GM12878 (cell line): Measurements from ENCODE around the gene C6orf52. TPM values are rescaled to one million over a fixed set of nuclear protein-coding genes. Genes with fewer than 3 reads are reported as not detected.

ENCODE experiments used
- ATAC-seq: fragments of 200-7000 bp; cut with Tn5 transposase; 3 replicates; pipeline ENCODE4 v1.9.1; 2020; ENCODE audit warnings: mild to moderate bottlenecking, moderate library complexity
- BruUV-seq: library from RNA; stranded (reverse); fragments of 400-500 nt; replicated peaks from 2 replicates; lab custom pipeline; 2021; lab: Mats Ljungman, UMichigan
- CTCF ChIA-PET: fragments of 300-600 bp; sonication (Branson Sonifier 250); formaldehyde crosslinking; extraction: SDS; loops from one replicate; lab custom pipeline; 2021; ENCODE audit warnings: inconsistent platforms; lab: Yijun Ruan, JAX
- POLR2A ChIA-PET: fragments of 350-600 bp; formaldehyde crosslinking; extraction: SDS; loops from one replicate; lab custom pipeline; 2021; ENCODE audit warnings: inconsistent platforms; lab: Charles Lee
- RAD21 ChIA-PET: fragments of 300-600 bp; sonication (Branson Sonifier 250); formaldehyde crosslinking; loops from one replicate; lab custom pipeline; 2023; ENCODE audit warnings: antibody characterized with exemption; ENCODE audit not compliant: unreplicated experiment; lab: Charles Lee
- SMC1A ChIA-PET: fragments of 300-600 bp; sonication (Branson Sonifier 250); formaldehyde crosslinking; loops from one replicate; lab custom pipeline; 2023; ENCODE audit not compliant: unreplicated experiment, uncharacterized antibody; lab: Charles Lee
- DNase-seq: peaks from one replicate; pipeline ENCODE4 v3.0.0-alpha.2; 2011; ENCODE audit warnings: low read depth, low spot score
- FAIRE-seq: peaks from 3 replicates; lab custom pipeline; 2011; peaks lifted over from hg19 to GRCh38; lab: Jason Lieb, UNC
- H2AFZ ChIP-seq: 2 replicates; pipeline ENCODE4 v1.6.0; 2011; ENCODE audit warnings: low read depth, low read length, control low read depth; ENCODE audit not compliant: control insufficient read depth
- H3K27ac ChIP-seq: 2 replicates; pipeline ENCODE4 v1.5.1; 2011; ENCODE audit warnings: control low read depth; ENCODE audit not compliant: control insufficient read depth, insufficient read depth
- H3K27me3 ChIP-seq, 2 experiments: replicated peaks in 1 of 2; 2 replicates each; pipeline versions ENCODE4 v1.6.0 to v1.6.1; 2011; ENCODE audit warnings: low read length in 1 of 2; ENCODE audit not compliant: control insufficient read depth in 2 of 2, insufficient read depth in 2 of 2
- H3K36me3 ChIP-seq, 2 experiments: 2 replicates each; pipeline ENCODE4 v1.5.1; 2011; ENCODE audit warnings: low read length in 1 of 2; ENCODE audit not compliant: control insufficient read depth in 2 of 2, insufficient read depth in 2 of 2
- H3K4me1 ChIP-seq: 2 replicates; pipeline ENCODE4 v1.6.1; 2011; ENCODE audit warnings: mild to moderate bottlenecking, low read length, moderate library complexity, mixed read lengths; ENCODE audit not compliant: control insufficient read depth, insufficient read depth
- H3K4me2 ChIP-seq: 2 replicates; pipeline ENCODE4 v1.6.0; 2011; ENCODE audit warnings: control low read depth; ENCODE audit not compliant: control insufficient read depth, insufficient read depth
- H3K4me3 ChIP-seq: fragments of 200-600 bp; sonication (generic); 2 replicates; pipeline ENCODE4 v1.5.1; 2016
- H3K79me2 ChIP-seq: 2 replicates; pipeline ENCODE4 v1.6.0; 2011; ENCODE audit warnings: low read length; ENCODE audit not compliant: control insufficient read depth, insufficient read depth
- H3K9ac ChIP-seq: 2 replicates; pipeline ENCODE4 v1.8.0; 2011; ENCODE audit warnings: low read length, control low read depth, mixed read lengths; ENCODE audit not compliant: control insufficient read depth, insufficient read depth
- H3K9me3 ChIP-seq: replicated peaks from 3 replicates; pipeline ENCODE4 v1.5.1; 2011; ENCODE audit warnings: mild to moderate bottlenecking, low read length; ENCODE audit not compliant: control insufficient read depth, insufficient read depth
- H4K20me1 ChIP-seq: 2 replicates; pipeline ENCODE4 v1.6.0; 2011; ENCODE audit not compliant: control insufficient read depth, insufficient read depth
- GABPA ChIP-seq: IDR thresholded peaks from 2 replicates; pipeline ENCODE4 v1.6.1; 2014; ENCODE audit warnings: antibody characterized with exemption, low read depth, mild to moderate bottlenecking, inconsistent platforms
- IKZF1 ChIP-seq: fragments of 450-650 bp; conservative IDR thresholded peaks from 2 replicates; pipeline ENCODE4 v1.6.1; 2017; ENCODE audit warnings: antibody characterized with exemption, mild to moderate bottlenecking
- IKZF2 ChIP-seq, 2 experiments: fragments of 450-650 bp; IDR thresholded peaks; 2 replicates each; pipeline ENCODE4 v1.6.1; 2017; ENCODE audit warnings: mild to moderate bottlenecking in 2 of 2, moderate library complexity in 2 of 2
- MEF2B ChIP-seq: fragments of 450-650 bp; IDR thresholded peaks from 2 replicates; pipeline ENCODE4 v1.6.1; 2018; ENCODE audit warnings: mild to moderate bottlenecking, moderate library complexity; ENCODE audit not compliant: partially characterized antibody, poor library complexity, severe bottlenecking
- MTA2 ChIP-seq: fragments of 450-650 bp; IDR thresholded peaks from 2 replicates; pipeline ENCODE4 v1.6.1; 2016; ENCODE audit warnings: low read depth, mild to moderate bottlenecking, moderate library complexity
- MXI1 ChIP-seq: fragments of 150-350 bp; IDR thresholded peaks from 2 replicates; pipeline ENCODE4 v1.6.1; 2011; ENCODE audit warnings: low read depth, mild to moderate bottlenecking, inconsistent platforms, low read length, improper control_type of control experiment
- NBN ChIP-seq: fragments of 450-650 bp; IDR thresholded peaks from 2 replicates; pipeline ENCODE4 v1.6.1; 2016
- NR2F1 ChIP-seq: fragments of 450-650 bp; conservative IDR thresholded peaks from 2 replicates; pipeline ENCODE4 v1.6.1; 2017; ENCODE audit warnings: mild to moderate bottlenecking
- RELA ChIP-seq: fragments of 450-650 bp; IDR thresholded peaks from 2 replicates; pipeline ENCODE4 v1.8.0; 2014; ENCODE audit warnings: borderline replicate concordance; ENCODE audit not compliant: partially characterized antibody
- RUNX3 ChIP-seq: IDR thresholded peaks from 2 replicates; pipeline ENCODE4 v1.6.1; 2012; ENCODE audit warnings: low read length, inconsistent platforms
- SPI1 ChIP-seq: IDR thresholded peaks from 2 replicates; pipeline ENCODE4 v1.6.1; 2011; ENCODE audit warnings: low read depth, mild to moderate bottlenecking, low read length, moderate library complexity, borderline replicate concordance; ENCODE audit not compliant: insufficient read depth
- ZNF274 ChIP-seq: IDR thresholded peaks from one replicate; pipeline ENCODE4 v1.8.0; 2011; ENCODE audit not compliant: insufficient read length, insufficient read depth
- WGBS: methylation state at CpG from one replicate; pipeline ENCODE4 v1.1.6; 2016; ENCODE audit warnings: low lambda C conversion rate; ENCODE audit not compliant: insufficient replicate concordance, insufficient coverage; ENCODE audit errors: missing lambda C conversion rate; 5-methylcytosine and 5-hydroxymethylcytosine counted together
- in situ Hi-C: fragments of 300-500 bp; cut with MboI; formaldehyde crosslinking; loops from 9 replicates; pipeline ENCODE4 v1.14.3; 2018; ENCODE audit warnings: mixed read lengths
- intact Hi-C: fragments of 100-400 bp; cut with micrococcal nuclease; formaldehyde crosslinking; loops from one replicate; pipeline ENCODE4 v1.14.2; 2022; ENCODE audit not compliant: unreplicated experiment
- polyA plus RNA-seq, 11 experiments: library from polyadenylated mRNA; depleted of rRNA in 4 of 11; unstranded in 6 of 11; stranded (reverse) in 5 of 11; fragments of >200 nt; fragmentation: Nextera tagmentation in 4 of 11; fragmentation: Illumina TruSeq in 1 of 11; extraction: Ambion mirVana in 4 of 11; extraction: Trizol in 1 of 11; gene quantifications; 1 replicate in 1 of 11; 2 replicates in 10 of 11; pipeline versions ENCODE4 v1.2.1 to v1.2.3, GENCODE V29; 2011 to 2016; ENCODE audit warnings: inconsistent platforms in 2 of 11, missing spikeins in 2 of 11, low read depth in 1 of 11
- total RNA-seq, 4 experiments: library from RNA; depleted of rRNA in 3 of 4; stranded (reverse); fragments of >200 nt in 3 of 4; fragmentation: Illumina TruSeq in 1 of 4; extraction: Trizol in 1 of 4; gene quantifications; 2 replicates each; pipeline versions ENCODE4 v1.2.1 to v1.2.3, GENCODE V29; 2013 to 2021
- TF ChIP-seq, protein P1 (sequence below): IDR thresholded peaks from 2 replicates; pipeline ENCODE4 v1.6.1; 2012; ENCODE audit warnings: low read length, inconsistent platforms

C6orf52 gene
- total and polyA plus RNA-seq, 10 of the 15 experiments (the other 5 are each of a cell fraction or from before 2014, with no cell fraction given), result 2.7 to 15.1 (median 4.9) TPM

DNA sequence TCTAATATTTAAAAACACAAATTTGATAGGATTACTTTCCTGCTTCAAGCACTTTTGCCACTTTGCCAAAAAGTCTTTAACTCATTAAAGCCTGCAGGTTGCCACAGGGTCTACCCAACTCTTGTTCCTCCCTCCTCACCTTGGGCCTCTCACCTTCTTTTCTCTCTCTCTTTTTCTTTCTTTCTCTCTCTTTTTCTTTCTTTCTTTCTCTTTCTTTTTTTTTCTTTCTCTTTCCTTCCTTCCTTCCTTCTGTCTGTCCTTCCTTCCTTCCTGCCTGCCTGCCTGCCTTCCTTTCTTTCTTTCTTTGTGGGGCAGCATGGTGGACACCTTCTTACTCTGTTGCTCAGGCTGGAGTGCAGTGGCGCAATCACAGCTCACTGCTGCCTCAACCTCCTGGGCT, 50.2 kb downstream of the C6orf52 start (continued):
- no peak for TF ChIP-seq MXI1
- TF ChIP-seq, protein P1, sequence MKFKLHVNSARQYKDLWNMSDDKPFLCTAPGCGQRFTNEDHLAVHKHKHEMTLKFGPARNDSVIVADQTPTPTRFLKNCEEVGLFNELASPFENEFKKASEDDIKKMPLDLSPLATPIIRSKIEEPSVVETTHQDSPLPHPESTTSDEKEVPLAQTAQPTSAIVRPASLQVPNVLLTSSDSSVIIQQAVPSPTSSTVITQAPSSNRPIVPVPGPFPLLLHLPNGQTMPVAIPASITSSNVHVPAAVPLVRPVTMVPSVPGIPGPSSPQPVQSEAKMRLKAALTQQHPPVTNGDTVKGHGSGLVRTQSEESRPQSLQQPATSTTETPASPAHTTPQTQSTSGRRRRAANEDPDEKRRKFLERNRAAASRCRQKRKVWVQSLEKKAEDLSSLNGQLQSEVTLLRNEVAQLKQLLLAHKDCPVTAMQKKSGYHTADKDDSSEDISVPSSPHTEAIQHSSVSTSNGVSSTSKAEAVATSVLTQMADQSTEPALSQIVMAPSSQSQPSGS, result no peak
- no peak for TF ChIP-seq RELA
- TF ChIP-seq ZNF274, result no peak

DNA sequence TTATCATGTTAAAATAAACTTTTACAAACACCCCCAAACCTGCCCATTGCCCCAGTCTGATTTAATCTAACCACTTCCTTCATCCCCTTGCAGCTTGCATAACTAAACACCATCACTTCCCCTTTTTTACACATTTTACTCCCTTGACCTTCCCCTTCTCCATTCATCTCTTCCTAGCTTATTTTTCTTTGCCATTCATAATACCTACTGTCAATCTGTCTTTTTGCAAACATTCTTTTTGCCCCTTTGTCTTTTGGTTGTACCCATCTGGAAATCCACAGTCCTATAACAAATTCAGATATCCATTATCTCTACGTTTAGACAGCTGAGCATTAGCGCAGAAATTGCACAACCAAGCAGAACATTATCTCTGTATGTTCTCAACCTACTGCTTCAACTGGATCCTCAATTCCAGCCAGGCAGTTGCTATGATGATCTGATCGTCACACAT, 51.2 kb downstream of the C6orf52 start:
- ATAC-seq (peak; percentile 87), FAIRE-seq (peak; percentile 13), DNase-seq (no peak)
- Histone ChIP-seq H3K27me3 (no peaks in the 10 kb centered on the region), H3K27ac (no peak overlapping the region), H3K79me2 (no peaks in the 10 kb centered on the region), H3K9ac (no peak overlapping the region), H3K36me3 (no peaks in the 10 kb centered on the region), H3K4me2 (0 out of 2 replicates have a peak overlapping the region, but pooled peaks have one; percentile 23), H3K4me1 (no peaks in the 10 kb centered on the region), H3K9me3 (no peaks in the 10 kb centered on the region; the same call in 2 of the 3 replicates), H3K4me3 (no peak overlapping the region), H2AFZ (no peak overlapping the region), H4K20me1 (no peaks in the 10 kb centered on the region)
- 47% methylated on average over 3 of the region's 3 CpGs for WGBS
- RAD21 ChIA-PET, result interaction anchor here (0.5 to 1.0 kb wide), 2 partner anchors 426 to 429 kb away, joined by 3 read pairs; no protein-coding TSS in a partner anchor
- in situ Hi-C loops (no loop called here), intact Hi-C loops (no loop called here)
- CTCF ChIA-PET, result interaction anchor here (1.0 to 1.9 kb wide), 2 partner anchors 14 to 136 kb away, joined by 4 read pairs; no protein-coding TSS in a partner anchor
- no TSS peak for BruUV-seq
- SMC1A ChIA-PET, result interaction anchor here (0.8 to 1.4 kb wide), 3 partner anchors 10 to 44 kb away, joined by 3 read pairs; no protein-coding TSS in a partner anchor
- POLR2A ChIA-PET, result interaction anchor here (0.5 kb wide), 1 partner anchor 110 kb away, joined by 14 read pairs; no protein-coding TSS in a partner anchor
- TF ChIP-seq GABPA, result 0 out of 2 replicates have a peak, but pooled peaks have one; percentile 11
- TF ChIP-seq RUNX3, result peak; percentile 70
- 0 out of 2 replicates have a peak, but pooled peaks have one; percentile 32 for TF ChIP-seq NBN
- TF ChIP-seq MEF2B, result no peak
- TF ChIP-seq IKZF2 (IDR thresholded peaks at IDR 0.05), result peak; percentile 50 to 57; a peak in 2 of 4 replicates
- peak; percentile 37 for TF ChIP-seq IKZF1
- no peak for TF ChIP-seq MTA2
- TF ChIP-seq, protein P1, result no peak
- TF ChIP-seq NR2F1, result peak; percentile 24; the same call in 1 of the 2 replicates
- TF ChIP-seq SPI1, result peak; percentile 96
